SK-N-SH treated with all-trans-retinoic acid at 6 μM for 48 hours (cell line): ENCODE data around the gene PPFIA4.

ENCODE experiments used
- ATAC-seq: fragments of 200-7000 bp; cut with Tn5 transposase; 3 replicates; pipeline ENCODE4 v1.9.1; 2020; ENCODE audit warnings: mild to moderate bottlenecking, moderate library complexity
- ARNTL ChIP-seq: fragments of 450-650 bp; formaldehyde crosslinking; IDR thresholded peaks from 2 replicates; pipeline ENCODE4 v1.5.0; 2020; ENCODE audit warnings: low read depth, mild to moderate bottlenecking, moderate library complexity, borderline replicate concordance
- BACH2 ChIP-seq: fragments of 250-450 bp; sonication (Bioruptor Pico); IDR thresholded peaks from 2 replicates; pipeline ENCODE4 v1.9.0; 2021; ENCODE audit warnings: mild to moderate bottlenecking, borderline replicate concordance
- ESRRG ChIP-seq: fragments of 250-450 bp; sonication (Bioruptor Pico); IDR thresholded peaks from 2 replicates; pipeline ENCODE4 v1.6.1; 2021; ENCODE audit warnings: mild to moderate bottlenecking
- GLIS3 ChIP-seq: fragments of 250-450 bp; sonication (Bioruptor Pico); IDR thresholded peaks from 2 replicates; pipeline ENCODE4 v1.5.0; 2020; ENCODE audit warnings: mild to moderate bottlenecking, moderate library complexity
- ISL1 ChIP-seq: fragments of 250-450 bp; sonication (Bioruptor Pico); IDR thresholded peaks from 2 replicates; pipeline ENCODE4 v2.1.2; 2022; ENCODE audit warnings: mild to moderate bottlenecking, moderate library complexity
- OSR1 ChIP-seq: fragments of 250-450 bp; sonication (Bioruptor Pico); IDR thresholded peaks from 2 replicates; pipeline ENCODE4 v1.8.0; 2022; ENCODE audit warnings: moderate library complexity, mild to moderate bottlenecking, inconsistent platforms
- RARB ChIP-seq: fragments of 250-450 bp; sonication (Bioruptor Pico); IDR thresholded peaks from 2 replicates; pipeline ENCODE4 v1.8.0; 2021; ENCODE audit warnings: mild to moderate bottlenecking, moderate library complexity
- TCF4 ChIP-seq: fragments of 250-450 bp; sonication (Bioruptor Pico); IDR thresholded peaks from 2 replicates; pipeline ENCODE4 v1.8.0; 2021; ENCODE audit warnings: mild to moderate bottlenecking, moderate library complexity, borderline replicate concordance
- TOX ChIP-seq: fragments of 250-450 bp; sonication (Bioruptor Pico); IDR thresholded peaks from 2 replicates; pipeline ENCODE4 v1.8.0; 2021; ENCODE audit warnings: mild to moderate bottlenecking, moderate library complexity, borderline replicate concordance
- ZC3H10 ChIP-seq: fragments of 250-450 bp; sonication (Bioruptor Pico); IDR thresholded peaks from 2 replicates; pipeline ENCODE4 v1.5.1; 2021; ENCODE audit warnings: mild to moderate bottlenecking, moderate library complexity
- ZFP3 ChIP-seq: fragments of 250-450 bp; sonication (Bioruptor Pico); IDR thresholded peaks from 2 replicates; pipeline ENCODE4 v1.5.0; 2020; ENCODE audit warnings: mild to moderate bottlenecking, moderate library complexity
- ZFP30 ChIP-seq: fragments of 450-650 bp; formaldehyde crosslinking; IDR thresholded peaks from 2 replicates; pipeline ENCODE4 v1.5.0; 2022; ENCODE audit warnings: mild to moderate bottlenecking, moderate library complexity
- ZNF70 ChIP-seq: fragments of 450-650 bp; formaldehyde crosslinking; IDR thresholded peaks from 2 replicates; pipeline ENCODE4 v1.5.0; 2020; ENCODE audit warnings: mild to moderate bottlenecking, moderate library complexity
- TF ChIP-seq, protein P1 (sequence below): fragments of 250-450 bp; sonication (Bioruptor Pico); IDR thresholded peaks from 2 replicates; pipeline ENCODE4 v1.5.0; 2020; ENCODE audit warnings: mild to moderate bottlenecking, moderate library complexity
- TF ChIP-seq, protein P2 (sequence below): fragments of 250-450 bp; sonication (Bioruptor Pico); IDR thresholded peaks from 2 replicates; pipeline ENCODE4 v1.5.1; 2021; ENCODE audit warnings: mild to moderate bottlenecking, moderate library complexity
- TF ChIP-seq, protein P3 (sequence below): fragments of 250-450 bp; sonication (Bioruptor Pico); IDR thresholded peaks from 2 replicates; pipeline ENCODE4 v1.5.1; 2020; ENCODE audit warnings: low read depth, mild to moderate bottlenecking, moderate library complexity
- TF ChIP-seq, protein P4 (sequence below): fragments of 250-450 bp; sonication (Bioruptor Pico); IDR thresholded peaks from 2 replicates; pipeline ENCODE4 v1.8.0; 2021; ENCODE audit warnings: low read depth, mild to moderate bottlenecking, moderate library complexity, borderline replicate concordance

The PPFIA4 gene

DNA sequence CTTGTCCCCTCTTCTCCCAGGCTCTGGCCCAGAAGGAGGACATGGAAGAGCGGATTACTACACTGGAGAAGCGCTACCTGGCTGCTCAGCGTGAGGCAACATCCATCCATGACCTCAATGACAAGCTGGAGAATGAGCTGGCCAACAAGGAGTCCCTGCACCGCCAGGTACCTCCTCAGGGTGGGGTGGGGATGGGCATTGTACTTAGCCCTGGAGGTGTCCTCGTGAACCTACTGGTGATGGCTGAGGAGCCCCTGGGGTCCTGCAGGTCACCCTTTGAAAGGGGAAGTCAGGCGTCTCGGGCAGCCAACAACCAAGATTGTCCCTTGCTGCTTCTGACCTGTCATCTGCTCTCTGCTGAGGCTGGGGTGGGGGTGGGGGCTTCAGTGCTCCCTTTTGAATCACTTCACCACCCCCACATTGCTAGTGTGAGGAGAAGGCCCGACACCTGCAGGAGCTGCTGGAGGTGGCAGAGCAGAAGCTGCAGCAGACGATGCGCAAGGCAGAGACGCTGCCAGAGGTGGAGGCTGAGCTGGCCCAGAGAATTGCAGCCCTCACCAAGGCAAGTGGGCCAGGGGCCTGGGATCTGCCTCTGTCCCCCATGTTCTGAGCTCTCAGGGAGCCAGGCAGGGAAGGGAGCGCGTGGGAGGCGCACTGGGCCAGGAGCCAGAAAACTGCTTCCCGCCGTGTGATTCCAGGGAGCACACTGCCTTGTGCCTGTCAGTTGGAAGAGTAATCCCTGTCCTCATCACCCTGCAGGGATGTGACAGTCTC is 19.7 kb downstream of the PPFIA4 start:
- ATAC-seq, result peak; percentile 34
- TF ChIP-seq ESRRG (CRISPR knock-in tag) (no peak), TOX (CRISPR knock-in tag) (no peak), ZC3H10 (no peak), BACH2 (CRISPR knock-in tag) (no peak)
- TF ChIP-seq, protein P1, sequence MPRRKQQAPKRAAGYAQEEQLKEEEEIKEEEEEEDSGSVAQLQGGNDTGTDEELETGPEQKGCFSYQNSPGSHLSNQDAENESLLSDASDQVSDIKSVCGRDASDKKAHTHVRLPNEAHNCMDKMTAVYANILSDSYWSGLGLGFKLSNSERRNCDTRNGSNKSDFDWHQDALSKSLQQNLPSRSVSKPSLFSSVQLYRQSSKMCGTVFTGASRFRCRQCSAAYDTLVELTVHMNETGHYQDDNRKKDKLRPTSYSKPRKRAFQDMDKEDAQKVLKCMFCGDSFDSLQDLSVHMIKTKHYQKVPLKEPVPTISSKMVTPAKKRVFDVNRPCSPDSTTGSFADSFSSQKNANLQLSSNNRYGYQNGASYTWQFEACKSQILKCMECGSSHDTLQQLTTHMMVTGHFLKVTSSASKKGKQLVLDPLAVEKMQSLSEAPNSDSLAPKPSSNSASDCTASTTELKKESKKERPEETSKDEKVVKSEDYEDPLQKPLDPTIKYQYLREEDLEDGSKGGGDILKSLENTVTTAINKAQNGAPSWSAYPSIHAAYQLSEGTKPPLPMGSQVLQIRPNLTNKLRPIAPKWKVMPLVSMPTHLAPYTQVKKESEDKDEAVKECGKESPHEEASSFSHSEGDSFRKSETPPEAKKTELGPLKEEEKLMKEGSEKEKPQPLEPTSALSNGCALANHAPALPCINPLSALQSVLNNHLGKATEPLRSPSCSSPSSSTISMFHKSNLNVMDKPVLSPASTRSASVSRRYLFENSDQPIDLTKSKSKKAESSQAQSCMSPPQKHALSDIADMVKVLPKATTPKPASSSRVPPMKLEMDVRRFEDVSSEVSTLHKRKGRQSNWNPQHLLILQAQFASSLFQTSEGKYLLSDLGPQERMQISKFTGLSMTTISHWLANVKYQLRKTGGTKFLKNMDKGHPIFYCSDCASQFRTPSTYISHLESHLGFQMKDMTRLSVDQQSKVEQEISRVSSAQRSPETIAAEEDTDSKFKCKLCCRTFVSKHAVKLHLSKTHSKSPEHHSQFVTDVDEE (CRISPR knock-in tag), result no peak
- TF ChIP-seq, protein P2, sequence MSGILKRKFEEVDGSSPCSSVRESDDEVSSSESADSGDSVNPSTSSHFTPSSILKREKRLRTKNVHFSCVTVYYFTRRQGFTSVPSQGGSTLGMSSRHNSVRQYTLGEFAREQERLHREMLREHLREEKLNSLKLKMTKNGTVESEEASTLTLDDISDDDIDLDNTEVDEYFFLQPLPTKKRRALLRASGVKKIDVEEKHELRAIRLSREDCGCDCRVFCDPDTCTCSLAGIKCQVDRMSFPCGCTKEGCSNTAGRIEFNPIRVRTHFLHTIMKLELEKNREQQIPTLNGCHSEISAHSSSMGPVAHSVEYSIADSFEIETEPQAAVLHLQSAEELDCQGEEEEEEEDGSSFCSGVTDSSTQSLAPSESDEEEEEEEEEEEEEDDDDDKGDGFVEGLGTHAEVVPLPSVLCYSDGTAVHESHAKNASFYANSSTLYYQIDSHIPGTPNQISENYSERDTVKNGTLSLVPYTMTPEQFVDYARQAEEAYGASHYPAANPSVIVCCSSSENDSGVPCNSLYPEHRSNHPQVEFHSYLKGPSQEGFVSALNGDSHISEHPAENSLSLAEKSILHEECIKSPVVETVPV (CRISPR knock-in tag), result no peak

DNA sequence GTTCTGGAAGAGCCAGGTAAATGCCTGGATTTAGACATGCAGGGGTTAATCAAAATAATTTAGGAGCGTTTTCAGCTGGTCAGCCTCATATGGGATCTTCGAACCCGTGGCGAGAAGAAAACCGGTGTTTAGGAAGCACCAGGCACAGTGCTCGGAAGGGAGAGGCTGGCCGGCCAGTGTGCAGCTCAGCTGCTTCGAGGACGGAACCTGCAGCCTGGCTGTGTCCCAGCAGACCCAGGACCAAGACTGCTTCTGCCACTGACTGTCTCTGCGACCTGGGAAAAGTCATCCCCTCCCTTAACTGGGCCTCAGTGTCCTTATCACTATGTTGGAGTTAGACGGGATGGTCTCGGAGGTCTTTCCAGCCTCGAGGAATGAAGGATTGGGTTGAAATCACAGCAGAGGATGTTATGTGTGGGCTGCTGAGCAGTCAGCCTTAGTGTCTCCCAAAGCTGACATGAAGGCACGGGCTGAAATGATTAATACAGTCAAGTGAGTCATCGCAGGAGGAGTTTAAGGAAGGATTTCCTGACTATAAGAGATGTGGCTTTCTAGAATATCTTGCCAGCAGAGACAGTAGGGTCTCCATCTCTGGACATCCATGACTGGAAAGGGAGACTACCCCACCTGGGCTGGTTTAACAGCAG is 20.8 kb downstream of the PPFIA4 start:
- TF ChIP-seq GLIS3, result no peak
- TF ChIP-seq, protein P3, sequence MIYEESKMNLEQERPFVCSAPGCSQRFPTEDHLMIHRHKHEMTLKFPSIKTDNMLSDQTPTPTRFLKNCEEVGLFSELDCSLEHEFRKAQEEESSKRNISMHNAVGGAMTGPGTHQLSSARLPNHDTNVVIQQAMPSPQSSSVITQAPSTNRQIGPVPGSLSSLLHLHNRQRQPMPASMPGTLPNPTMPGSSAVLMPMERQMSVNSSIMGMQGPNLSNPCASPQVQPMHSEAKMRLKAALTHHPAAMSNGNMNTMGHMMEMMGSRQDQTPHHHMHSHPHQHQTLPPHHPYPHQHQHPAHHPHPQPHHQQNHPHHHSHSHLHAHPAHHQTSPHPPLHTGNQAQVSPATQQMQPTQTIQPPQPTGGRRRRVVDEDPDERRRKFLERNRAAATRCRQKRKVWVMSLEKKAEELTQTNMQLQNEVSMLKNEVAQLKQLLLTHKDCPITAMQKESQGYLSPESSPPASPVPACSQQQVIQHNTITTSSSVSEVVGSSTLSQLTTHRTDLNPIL (CRISPR knock-in tag), result no peak
- TF ChIP-seq RARB (CRISPR knock-in tag), result no peak
- TF ChIP-seq, protein P4, sequence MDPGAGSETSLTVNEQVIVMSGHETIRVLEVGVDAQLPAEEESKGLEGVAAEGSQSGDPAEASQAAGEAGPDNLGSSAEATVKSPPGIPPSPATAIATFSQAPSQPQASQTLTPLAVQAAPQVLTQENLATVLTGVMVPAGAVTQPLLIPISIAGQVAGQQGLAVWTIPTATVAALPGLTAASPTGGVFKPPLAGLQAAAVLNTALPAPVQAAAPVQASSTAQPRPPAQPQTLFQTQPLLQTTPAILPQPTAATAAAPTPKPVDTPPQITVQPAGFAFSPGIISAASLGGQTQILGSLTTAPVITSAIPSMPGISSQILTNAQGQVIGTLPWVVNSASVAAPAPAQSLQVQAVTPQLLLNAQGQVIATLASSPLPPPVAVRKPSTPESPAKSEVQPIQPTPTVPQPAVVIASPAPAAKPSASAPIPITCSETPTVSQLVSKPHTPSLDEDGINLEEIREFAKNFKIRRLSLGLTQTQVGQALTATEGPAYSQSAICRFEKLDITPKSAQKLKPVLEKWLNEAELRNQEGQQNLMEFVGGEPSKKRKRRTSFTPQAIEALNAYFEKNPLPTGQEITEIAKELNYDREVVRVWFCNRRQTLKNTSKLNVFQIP (CRISPR knock-in tag), result no peak
- no peak for TF ChIP-seq ZFP30 (CRISPR knock-in tag)
- ATAC-seq, result peak; percentile 97

DNA sequence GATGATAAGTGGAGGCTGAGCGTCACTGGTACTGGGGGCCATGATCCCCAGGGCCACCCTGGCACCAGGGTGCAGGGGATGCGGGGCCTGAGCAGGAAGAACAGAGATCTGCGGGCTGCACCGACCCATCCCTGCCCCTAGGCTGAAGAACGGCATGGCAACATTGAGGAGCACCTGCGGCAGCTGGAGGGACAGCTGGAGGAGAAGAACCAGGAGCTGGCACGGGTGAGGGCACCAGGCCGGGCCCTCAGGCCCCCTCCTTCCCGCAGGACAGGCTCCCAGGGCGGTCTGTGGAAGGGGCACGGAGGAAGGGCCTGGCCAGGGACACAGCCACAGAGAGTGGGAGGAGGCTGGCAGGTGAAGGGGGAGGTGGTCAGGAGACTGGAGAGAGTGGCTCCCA is 21.8 kb downstream of the PPFIA4 start:
- no peak for ATAC-seq
- no peak for TF ChIP-seq ISL1 (CRISPR knock-in tag)

DNA sequence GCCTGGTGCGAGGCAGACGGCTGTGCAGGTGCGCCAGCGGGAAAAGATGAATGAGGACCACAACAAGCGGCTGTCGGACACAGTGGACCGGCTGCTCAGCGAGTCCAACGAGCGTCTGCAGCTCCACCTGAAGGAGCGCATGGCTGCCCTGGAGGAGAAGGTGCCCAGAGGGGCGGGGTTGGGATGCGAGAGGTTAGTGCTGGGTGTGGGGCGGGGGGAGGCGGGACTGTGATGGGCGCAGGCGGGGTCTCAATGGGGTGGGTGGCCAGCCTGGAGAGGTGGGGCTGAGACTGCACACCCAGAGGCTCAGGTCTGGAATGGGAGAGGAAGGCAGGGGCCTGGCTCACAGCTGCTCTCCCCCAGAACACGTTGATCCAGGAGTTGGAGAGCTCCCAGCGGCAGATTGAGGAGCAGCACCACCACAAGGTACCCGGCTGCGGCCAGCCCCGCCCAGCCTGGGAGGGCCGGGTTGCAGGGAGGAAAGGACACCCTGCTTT is 22.3 kb downstream of the PPFIA4 start:
- no peak for ATAC-seq
- TF ChIP-seq, protein P4 (CRISPR knock-in tag), result no peak
- TF ChIP-seq TOX (CRISPR knock-in tag) (no peak), ZFP3 (CRISPR knock-in tag) (no peak), ARNTL (CRISPR knock-in tag) (no peak), BACH2 (CRISPR knock-in tag) (no peak), ISL1 (CRISPR knock-in tag) (no peak), ZNF70 (CRISPR knock-in tag) (no peak), OSR1 (CRISPR knock-in tag) (no peak), RARB (CRISPR knock-in tag) (no peak), TCF4 (CRISPR knock-in tag) (no peak)
- TF ChIP-seq, protein P2 (CRISPR knock-in tag), result no peak
- TF ChIP-seq, protein P1 (CRISPR knock-in tag), result no peak
- TF ChIP-seq, protein P3 (CRISPR knock-in tag), result no peak
